ENCODE results near the gene HTT. TPM values are rescaled to one million over a fixed set of nuclear protein-coding genes. Genes with fewer than 3 reads are reported as not detected.
A peak's percentile ranks its signal among the peaks of the same experiment; 100 is the strongest.

Gene HTT
- total and polyA plus RNA-seq, 9 donors: 16.5 to 29.6 (median 22.2) TPM

DNA sequence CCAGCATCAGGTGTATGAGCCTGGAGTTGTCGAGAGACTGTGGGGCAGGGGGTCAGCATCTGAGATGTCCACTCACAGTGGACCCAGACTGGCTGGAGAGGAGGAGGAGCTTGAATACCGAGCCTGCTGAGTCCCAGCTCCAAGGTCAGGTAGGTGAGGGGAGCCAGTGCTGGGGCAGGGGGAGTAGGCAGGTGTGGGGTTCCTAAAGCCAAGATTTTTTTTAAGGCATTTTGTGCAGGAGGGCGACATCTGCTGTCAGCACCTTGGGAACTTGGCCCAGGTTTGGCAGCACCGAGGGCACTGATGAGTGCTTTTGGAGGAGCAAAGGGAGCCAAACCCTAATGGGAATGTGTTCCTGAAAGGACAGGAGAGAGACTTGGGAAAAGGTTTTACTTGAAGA is 110.2 kb downstream of the HTT start:
- 70% methylated on average over 4 of the region's 4 CpGs for WGBS (ENCODE audit: insufficient coverage)
- Histone ChIP-seq H3K27me3 (ENCODE audit: control insufficient read depth, insufficient read depth, low read length) (no peaks in the 10 kb centered on the region), H3K4me3 (ENCODE audit: low read length) (no peak overlapping the region), H3K4me1 (ENCODE audit: control insufficient read depth, insufficient read depth, low read length) (no peaks in the 10 kb centered on the region), H3K9me3 (replicated peaks; ENCODE audit: control insufficient read depth, low read depth, low read length) (no peaks in the 10 kb centered on the region), H3K36me3 (ENCODE audit: control insufficient read depth, insufficient read depth, low read length) (peaks cover 71% of the 10 kb centered on the region), H3K27ac (ENCODE audit: low read length) (no peak overlapping the region)
- DNase-seq: no peak

- Histone ChIP-seq H3K27me3 (ENCODE audit: control insufficient read depth, insufficient read depth, low read length) (no peaks in the 10 kb centered on the region), H3K9me3 (replicated peaks; ENCODE audit: control insufficient read depth, low read depth, low read length) (no peaks in the 10 kb centered on the region), H3K4me3 (ENCODE audit: low read length) (no peak overlapping the region), H3K27ac (ENCODE audit: low read length) (no peak overlapping the region), H3K4me1 (ENCODE audit: control insufficient read depth, insufficient read depth, low read length) (no peaks in the 10 kb centered on the region), H3K36me3 (ENCODE audit: control insufficient read depth, insufficient read depth, low read length) (peaks cover 68% of the 10 kb centered on the region)
- WGBS (ENCODE audit: insufficient coverage): 80% methylated on average over 3 of the region's 11 CpGs
- DNase-seq: no peak
Measured at GRCh38 chr4:3186609-3187008, 112.1 kb downstream of the HTT start.

- no peak for DNase-seq
- 65% methylated on average over 5 of the region's 6 CpGs for WGBS (ENCODE audit: insufficient coverage)
- Histone ChIP-seq H3K36me3 (ENCODE audit: control insufficient read depth, insufficient read depth, low read length) (peaks cover 53% of the 10 kb centered on the region), H3K4me1 (ENCODE audit: control insufficient read depth, insufficient read depth, low read length) (no peaks in the 10 kb centered on the region), H3K9me3 (replicated peaks; ENCODE audit: control insufficient read depth, low read depth, low read length) (no peaks in the 10 kb centered on the region), H3K4me3 (ENCODE audit: low read length) (no peak overlapping the region), H3K27ac (ENCODE audit: low read length) (no peak overlapping the region), H3K27me3 (ENCODE audit: control insufficient read depth, insufficient read depth, low read length) (no peaks in the 10 kb centered on the region)
Measured at GRCh38 chr4:3188118-3188517, 113.6 kb downstream of the HTT start.

DNA sequence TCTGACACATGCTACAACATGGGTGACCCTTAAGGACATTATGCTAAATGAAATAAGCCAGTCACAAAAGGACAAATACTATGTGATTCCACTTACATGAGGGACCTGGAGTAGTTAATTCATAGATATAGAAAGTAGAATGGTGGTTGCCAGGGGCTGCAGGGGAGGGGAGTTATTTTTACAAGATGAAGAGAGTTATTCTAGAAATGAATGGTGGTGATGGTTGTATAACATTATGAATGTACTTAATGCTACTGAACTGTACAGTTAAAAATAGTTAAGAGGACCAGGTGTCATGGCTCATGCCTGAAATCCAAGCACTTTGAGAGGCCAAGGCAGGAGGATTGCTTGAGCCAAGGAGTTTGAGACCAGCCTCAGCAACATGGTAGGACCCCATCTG is 115.0 kb downstream of the HTT start:
- Histone ChIP-seq H3K27me3 (ENCODE audit: control insufficient read depth, insufficient read depth, low read length) (no peaks in the 10 kb centered on the region), H3K4me3 (ENCODE audit: low read length) (no peak overlapping the region), H3K27ac (ENCODE audit: low read length) (no peak overlapping the region), H3K36me3 (ENCODE audit: control insufficient read depth, insufficient read depth, low read length) (peaks cover 44% of the 10 kb centered on the region), H3K9me3 (replicated peaks; ENCODE audit: control insufficient read depth, low read depth, low read length) (no peaks in the 10 kb centered on the region), H3K4me1 (ENCODE audit: control insufficient read depth, insufficient read depth, low read length) (no peaks in the 10 kb centered on the region)
- no peak for DNase-seq

DNA sequence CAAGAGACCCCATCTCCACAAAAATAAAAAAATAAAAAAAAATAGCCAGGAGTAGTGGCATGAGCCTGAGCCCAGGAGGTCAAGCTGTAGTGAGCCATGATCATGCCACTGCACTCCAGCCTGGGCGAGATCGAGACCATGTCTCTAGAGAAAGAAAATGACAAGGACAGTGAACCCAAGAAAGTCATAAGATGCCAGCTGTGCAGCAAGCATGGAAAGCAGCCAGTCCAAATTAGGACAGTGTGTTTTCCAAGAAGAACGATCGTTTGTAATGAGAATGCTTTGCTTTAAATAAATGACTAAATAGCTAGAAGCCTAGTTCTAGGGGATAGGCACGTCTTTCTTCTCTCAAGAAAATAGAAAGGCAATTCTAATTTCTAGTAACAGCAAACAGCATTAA is 116.1 kb downstream of the HTT start:
- no peak for DNase-seq
- Histone ChIP-seq H3K27me3 (ENCODE audit: control insufficient read depth, insufficient read depth, low read length) (no peaks in the 10 kb centered on the region), H3K27ac (ENCODE audit: low read length) (no peak overlapping the region), H3K4me1 (ENCODE audit: control insufficient read depth, insufficient read depth, low read length) (no peaks in the 10 kb centered on the region), H3K9me3 (replicated peaks; ENCODE audit: control insufficient read depth, low read depth, low read length) (no peaks in the 10 kb centered on the region), H3K36me3 (ENCODE audit: control insufficient read depth, insufficient read depth, low read length) (peaks cover 43% of the 10 kb centered on the region), H3K4me3 (ENCODE audit: low read length) (no peak overlapping the region)
- WGBS (ENCODE audit: insufficient coverage): 96% methylated on average over 2 of the region's 5 CpGs

GRCh38 chr4:3192188-3192587 is 117.7 kb downstream of the HTT start:
- no peak overlapping the region for H3K27ac ChIP-seq (ENCODE audit: low read length)
- no peaks in the 10 kb centered on the region for H3K27me3 ChIP-seq (ENCODE audit: control insufficient read depth, insufficient read depth, low read length)
- peaks cover 49% of the 10 kb centered on the region for H3K36me3 ChIP-seq (ENCODE audit: control insufficient read depth, insufficient read depth, low read length)
- no peaks in the 10 kb centered on the region for H3K4me1 ChIP-seq (ENCODE audit: control insufficient read depth, insufficient read depth, low read length)
- no peak for DNase-seq
- no peaks in the 10 kb centered on the region for H3K9me3 ChIP-seq (replicated peaks; ENCODE audit: control insufficient read depth, low read depth, low read length)
- WGBS (ENCODE audit: insufficient coverage): 100% methylated on average over 2 of the region's 4 CpGs
- no peak overlapping the region for H3K4me3 ChIP-seq (ENCODE audit: low read length)

- Histone ChIP-seq H3K27me3 (ENCODE audit: control insufficient read depth, insufficient read depth, low read length) (no peaks in the 10 kb centered on the region), H3K4me1 (ENCODE audit: control insufficient read depth, insufficient read depth, low read length) (no peaks in the 10 kb centered on the region), H3K36me3 (ENCODE audit: control insufficient read depth, insufficient read depth, low read length) (peaks cover 49% of the 10 kb centered on the region), H3K4me3 (ENCODE audit: low read length) (no peak overlapping the region), H3K27ac (ENCODE audit: low read length) (no peak overlapping the region), H3K9me3 (replicated peaks; ENCODE audit: control insufficient read depth, low read depth, low read length) (no peaks in the 10 kb centered on the region)
- WGBS (ENCODE audit: insufficient coverage): 94% methylated on average over 11 of the region's 12 CpGs
- DNase-seq: no peak
Measured at GRCh38 chr4:3192827-3193226, 118.3 kb downstream of the HTT start.

GRCh38 chr4:3193531-3194203 is 119.2 kb downstream of the HTT start:
- DNase-seq: peak; percentile 27
- H3K36me3 ChIP-seq (ENCODE audit: control insufficient read depth, insufficient read depth, low read length): peaks cover 44% of the 10 kb centered on the region
- no peaks in the 10 kb centered on the region for H3K9me3 ChIP-seq (replicated peaks; ENCODE audit: control insufficient read depth, low read depth, low read length)
- no CpG with 5 or more reads among the region's 6 CpGs for WGBS (ENCODE audit: insufficient coverage)
- H3K27me3 ChIP-seq (ENCODE audit: control insufficient read depth, insufficient read depth, low read length): no peaks in the 10 kb centered on the region
- H3K4me3 ChIP-seq (ENCODE audit: low read length): no peak overlapping the region
- H3K27ac ChIP-seq (ENCODE audit: low read length): no peak overlapping the region
- no peaks in the 10 kb centered on the region for H3K4me1 ChIP-seq (ENCODE audit: control insufficient read depth, insufficient read depth, low read length)

- H3K4me1 ChIP-seq (ENCODE audit: control insufficient read depth, insufficient read depth, low read length): peaks cover 26% of the 10 kb centered on the region
- H3K27me3 ChIP-seq (ENCODE audit: control insufficient read depth, insufficient read depth, low read length): no peaks in the 10 kb centered on the region
- no peak for DNase-seq
- H3K27ac ChIP-seq (ENCODE audit: low read length): no peak overlapping the region
- H3K4me3 ChIP-seq (ENCODE audit: low read length): no peak overlapping the region
- H3K9me3 ChIP-seq (replicated peaks; ENCODE audit: control insufficient read depth, low read depth, low read length): no peaks in the 10 kb centered on the region
- peaks cover 46% of the 10 kb centered on the region for H3K36me3 ChIP-seq (ENCODE audit: control insufficient read depth, insufficient read depth, low read length)
- 83% methylated on average over 5 of the region's 7 CpGs for WGBS (ENCODE audit: insufficient coverage)
Measured at GRCh38 chr4:3196670-3197359, 122.3 kb downstream of the HTT start.

DNA sequence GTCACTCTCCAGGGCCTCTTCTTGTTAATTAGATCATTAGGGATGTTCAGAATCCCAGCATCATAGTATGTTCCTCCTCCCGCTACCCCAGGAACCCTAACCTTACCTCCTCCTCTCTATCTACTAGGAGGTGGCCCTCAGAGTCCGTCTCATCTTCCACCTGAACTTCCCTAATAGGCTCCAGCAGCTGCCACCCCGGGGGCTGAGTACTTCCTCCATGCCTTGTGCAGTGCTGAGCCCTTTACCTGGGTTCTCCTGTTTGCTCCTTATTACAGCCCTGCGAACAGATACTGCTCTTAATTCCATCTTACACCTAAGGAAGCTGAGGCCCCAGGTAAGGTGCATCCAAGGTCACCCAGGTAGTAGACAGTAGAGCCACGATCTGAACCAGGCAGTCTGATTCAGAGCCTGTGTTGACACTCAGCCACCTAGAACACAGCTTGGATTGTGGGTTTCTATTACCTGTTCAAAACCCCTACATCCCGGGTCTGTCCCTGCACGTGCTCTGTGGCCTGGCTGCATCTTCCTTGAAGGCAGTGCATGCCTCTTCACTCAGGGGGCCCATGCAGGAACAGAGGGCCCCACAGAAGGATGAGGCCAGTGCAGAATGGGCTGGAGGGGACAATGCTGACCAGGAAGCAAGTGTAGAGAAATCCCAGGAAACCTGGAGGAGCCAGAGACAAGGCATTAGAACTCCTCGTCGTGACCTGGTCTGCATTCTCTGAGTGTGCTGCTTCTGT is 123.1 kb downstream of the HTT start:
- no peak for DNase-seq
- Histone ChIP-seq H3K36me3 (ENCODE audit: control insufficient read depth, insufficient read depth, low read length) (peaks cover 46% of the 10 kb centered on the region), H3K4me1 (ENCODE audit: control insufficient read depth, insufficient read depth, low read length) (peaks cover 29% of the 10 kb centered on the region), H3K27me3 (ENCODE audit: control insufficient read depth, insufficient read depth, low read length) (no peaks in the 10 kb centered on the region), H3K27ac (ENCODE audit: low read length) (no peak overlapping the region), H3K9me3 (replicated peaks; ENCODE audit: control insufficient read depth, low read depth, low read length) (no peaks in the 10 kb centered on the region), H3K4me3 (ENCODE audit: low read length) (no peak overlapping the region)
- WGBS (ENCODE audit: insufficient coverage): 89% methylated on average over 5 of the region's 9 CpGs
